PFSK-1 (cell line): Measurements from ENCODE around the gene OTUD4.

Source experiments
- POLR2AphosphoS5 ChIP-seq: IDR thresholded peaks from 2 replicates; pipeline ENCODE4 v1.6.1; 2012; ENCODE audit warnings: low read depth, mild to moderate bottlenecking, control low read depth, low read length, moderate library complexity
- TAF1 ChIP-seq: IDR thresholded peaks from 2 replicates; pipeline ENCODE4 v1.6.1; 2012; ENCODE audit warnings: low read length, control low read depth, borderline replicate concordance; ENCODE audit not compliant: insufficient read depth

DNA sequence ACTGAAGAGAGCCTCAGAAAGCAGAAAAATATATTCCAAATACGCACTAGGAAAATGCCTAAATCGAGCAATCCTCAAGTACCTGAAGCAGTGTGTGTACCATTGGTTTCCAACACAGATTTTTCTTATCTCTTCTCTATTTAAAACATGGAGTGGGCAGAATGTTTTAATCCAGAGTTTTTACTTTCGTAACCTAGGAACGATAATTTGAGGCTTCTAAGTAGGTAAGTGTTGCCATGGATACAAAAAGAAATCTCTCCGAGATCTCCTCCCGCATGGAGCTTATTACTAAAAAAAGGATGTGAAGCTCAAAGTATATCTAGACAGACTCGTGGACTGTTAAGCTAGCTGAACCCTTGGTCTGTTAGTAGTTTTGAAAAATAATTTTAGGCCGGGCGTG, 23.0 kb upstream of the OTUD4 start:
- TF ChIP-seq TAF1 (no peak), POLR2AphosphoS5 (no peak)
